Fibroblast of skin of right biceps (primary cell): ENCODE measurements around the gene CCDC57.

Experiments
- DNase-seq: peaks from one replicate; pipeline ENCODE4 v3.0.0-alpha.2; 2013

The CCDC57 gene

DNA sequence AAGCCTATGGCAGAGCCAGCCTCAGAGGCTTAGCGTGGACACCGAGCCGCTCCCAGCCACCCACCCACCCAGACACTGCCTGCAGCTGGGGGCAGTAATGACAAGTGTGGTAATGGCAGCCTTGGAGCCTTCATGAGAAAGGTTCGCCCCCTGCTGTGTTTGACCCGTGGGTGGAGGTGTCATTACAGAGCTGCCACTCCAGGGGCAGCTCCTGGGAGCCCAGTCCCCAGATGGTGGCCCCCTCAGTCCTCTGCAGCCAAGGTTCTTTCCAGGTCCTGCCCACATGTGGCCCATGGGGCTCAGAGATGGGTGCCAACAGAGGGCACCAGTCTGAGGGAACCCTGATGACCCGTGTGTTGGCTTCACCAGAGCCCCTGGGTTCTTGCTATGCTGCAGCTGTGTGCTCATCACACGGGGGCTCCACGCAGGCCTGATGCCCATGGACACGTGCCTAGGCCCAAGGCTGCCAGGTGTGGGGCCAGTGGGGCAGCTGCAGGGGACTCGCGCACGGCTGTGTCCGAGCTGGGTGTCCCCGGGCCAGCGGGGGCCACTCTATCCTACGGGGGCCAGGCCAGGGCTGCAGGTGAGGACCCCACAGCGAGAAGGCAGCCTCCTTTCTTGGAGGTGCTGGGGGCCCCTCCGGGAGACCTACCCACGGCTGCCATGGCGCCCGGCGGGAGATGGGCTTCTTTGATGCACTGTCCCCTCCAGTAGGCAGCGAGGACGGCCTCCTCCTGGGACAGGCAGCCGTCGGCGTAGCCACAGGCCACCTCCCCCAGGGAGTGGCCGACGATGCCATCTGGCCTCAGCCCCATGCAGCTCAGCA lies 122.7 kb downstream of the CCDC57 start:
- DNase-seq = no peak

DNA sequence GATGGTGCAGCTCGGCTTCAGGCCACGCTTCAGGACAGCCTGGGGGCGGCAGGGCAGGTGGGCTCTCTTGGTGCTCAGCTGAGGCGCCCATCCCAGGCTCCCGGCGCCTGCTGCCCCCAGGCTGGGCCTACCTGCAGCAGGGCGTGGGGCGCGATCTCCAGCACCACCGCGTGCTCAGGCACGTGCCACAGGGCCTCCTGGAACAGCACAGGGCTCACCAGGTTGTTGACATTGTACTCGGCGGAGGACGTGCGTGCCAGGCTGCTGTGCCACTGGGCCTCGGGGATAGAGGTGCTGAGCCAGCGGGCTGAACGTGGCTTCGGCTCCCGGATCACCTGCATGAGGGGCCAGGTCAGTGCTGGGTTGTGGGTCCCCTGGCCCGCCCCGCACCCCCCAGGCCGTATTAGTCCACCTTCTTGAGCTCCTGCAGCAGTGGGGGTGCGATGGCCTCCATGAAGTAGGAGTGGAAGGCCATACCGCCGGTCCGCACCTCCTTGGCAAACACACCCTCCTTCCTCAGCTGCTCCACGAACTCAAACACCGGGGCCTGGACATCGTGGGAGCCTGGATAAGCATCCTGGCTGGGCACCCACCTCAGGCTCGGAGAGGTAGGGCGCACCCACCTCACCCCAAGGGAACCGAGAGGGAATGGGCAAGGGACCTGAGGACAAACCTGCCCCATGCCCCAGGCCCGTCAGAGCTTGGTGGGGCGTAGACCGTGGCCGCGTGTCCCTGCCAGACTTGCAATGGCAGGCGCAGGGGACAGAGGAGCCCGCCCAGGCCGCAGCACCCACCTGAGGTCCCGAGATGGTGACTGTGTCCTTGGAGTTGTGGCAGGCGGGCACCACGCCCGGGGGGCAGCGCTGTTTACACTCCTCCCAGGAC lies 123.6 kb downstream of the CCDC57 start:
- no peak for DNase-seq

- DNase-seq = no peak
Observed at GRCh38 chr17:82087961-82088837, 124.4 kb downstream of the CCDC57 start.

- DNase-seq = no peak
Observed at GRCh38 chr17:82086941-82087906, 125.4 kb downstream of the CCDC57 start.

GRCh38 chr17:82085931-82086764 lies 126.5 kb downstream of the CCDC57 start:
- no peak for DNase-seq

DNA sequence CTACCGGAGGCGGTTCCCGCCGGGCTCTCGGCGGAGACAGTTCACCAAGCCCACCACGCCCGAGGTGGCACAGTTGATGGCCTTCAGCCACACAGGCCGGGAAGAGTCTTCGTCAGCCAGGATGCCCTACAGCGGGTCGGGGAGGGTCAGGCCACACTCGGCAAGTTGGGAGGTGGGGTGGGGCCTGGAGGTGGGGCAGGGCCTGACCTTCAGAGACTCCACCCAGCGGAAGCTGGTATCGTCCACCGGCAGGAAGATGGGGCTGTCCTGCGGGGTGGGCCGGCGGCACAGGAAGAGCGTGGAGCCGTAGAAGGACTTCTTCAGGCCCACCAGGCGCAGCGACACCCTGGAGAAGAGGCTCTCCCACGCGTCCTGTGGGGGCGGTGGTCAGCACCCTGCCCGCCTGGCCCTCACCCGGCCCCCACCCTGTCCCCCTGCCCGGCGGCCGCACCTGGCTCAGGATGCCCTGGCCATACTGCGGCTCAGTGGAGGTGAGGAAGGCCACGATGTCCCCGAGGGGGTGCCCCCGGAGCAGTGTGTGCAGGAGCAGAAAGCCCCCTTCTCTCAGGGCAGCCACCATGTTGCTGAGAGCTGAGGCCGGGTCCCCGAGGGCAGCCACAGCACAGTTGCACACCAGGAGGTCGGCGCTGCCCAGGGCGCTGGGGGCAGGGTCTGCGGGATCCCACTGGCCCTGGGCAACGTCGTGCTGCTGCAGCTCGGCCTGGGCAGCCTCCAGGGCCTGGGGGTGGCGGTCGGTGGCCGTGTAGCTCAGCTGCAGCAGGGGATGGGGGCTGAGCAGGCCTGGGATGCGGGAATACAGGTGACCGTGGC lies 127.4 kb downstream of the CCDC57 start:
- no peak for DNase-seq

DNA sequence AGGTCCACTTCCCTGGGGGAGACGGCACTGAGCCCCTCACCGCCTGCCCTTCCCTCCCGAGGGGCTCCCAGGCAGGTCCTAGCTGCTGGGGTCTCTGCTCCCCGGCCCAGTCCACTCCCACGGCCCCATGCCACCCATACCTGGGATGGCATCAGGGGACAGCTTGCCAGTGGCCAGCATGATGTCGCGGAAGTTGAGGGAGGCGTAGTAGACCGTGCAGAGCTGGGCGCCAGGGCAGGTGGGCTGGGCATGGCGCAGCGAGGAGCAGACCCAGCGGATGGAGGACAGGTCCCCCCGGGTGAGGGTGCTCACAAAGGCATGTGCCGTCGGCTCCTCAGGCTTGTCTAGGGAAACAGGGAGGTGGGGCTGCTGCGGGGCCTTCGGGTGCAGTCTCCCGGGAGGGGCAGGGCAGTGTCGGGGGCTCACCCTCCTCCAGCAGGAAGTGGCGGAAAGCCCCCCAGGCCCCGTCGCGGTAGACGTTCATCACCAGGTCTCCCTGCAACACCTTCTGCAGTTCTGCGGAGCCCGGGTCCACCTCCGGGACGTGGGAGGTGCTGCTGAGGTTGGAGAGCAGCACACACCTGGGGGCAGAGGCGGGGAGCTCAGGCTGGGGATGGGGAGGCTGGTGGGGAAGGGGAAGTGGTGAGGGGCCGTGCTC lies 128.1 kb downstream of the CCDC57 start:
- DNase-seq = no peak

GRCh38 chr17:82083533-82084359 lies 128.9 kb downstream of the CCDC57 start:
- no peak for DNase-seq

GRCh38 chr17:82083009-82083408 lies 129.6 kb downstream of the CCDC57 start:
- DNase-seq = no peak

DNA sequence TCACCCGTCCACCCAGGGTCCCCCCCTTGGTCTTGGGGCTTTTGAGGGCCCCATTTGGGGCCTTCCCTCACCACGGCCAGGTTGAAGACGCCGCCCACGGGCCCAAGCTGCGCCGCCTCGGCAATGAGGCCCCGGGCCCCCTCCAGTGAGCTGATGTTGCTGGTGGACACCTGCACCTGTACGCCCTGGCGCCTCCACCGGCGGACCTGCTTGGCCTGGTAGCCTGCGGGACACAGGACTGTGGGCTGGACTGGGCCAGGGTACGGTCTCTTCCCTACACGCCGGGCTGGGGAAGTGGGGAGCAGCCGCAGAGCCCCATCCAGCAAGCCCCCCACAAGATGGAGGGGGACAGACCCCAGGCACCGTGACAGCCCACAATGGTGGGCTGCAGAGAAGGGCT lies 130.2 kb downstream of the CCDC57 start:
- DNase-seq = no peak

DNA sequence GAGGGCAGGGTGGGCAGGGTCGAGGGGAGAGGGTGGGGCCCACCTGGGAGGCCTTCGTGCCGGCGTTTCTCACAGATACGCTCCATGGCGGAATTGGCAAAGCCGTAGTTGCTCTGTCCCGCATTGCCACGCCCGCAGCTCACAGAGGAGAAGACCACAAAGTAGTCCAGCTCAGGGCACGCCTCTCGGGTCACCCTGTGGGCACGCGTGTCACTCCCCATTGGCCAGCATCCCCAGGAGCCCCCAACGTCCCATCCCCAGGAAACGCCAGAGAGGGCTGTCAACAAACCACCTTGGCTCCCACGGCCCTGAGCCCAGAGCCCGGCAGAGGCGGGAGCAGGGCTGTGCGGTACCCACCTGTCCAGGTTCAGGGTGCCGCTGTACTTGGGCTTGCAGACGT lies 130.7 kb downstream of the CCDC57 start:
- DNase-seq = no peak

- no peak for DNase-seq
Observed at GRCh38 chr17:82081546-82081945, 131.1 kb downstream of the CCDC57 start.

DNA sequence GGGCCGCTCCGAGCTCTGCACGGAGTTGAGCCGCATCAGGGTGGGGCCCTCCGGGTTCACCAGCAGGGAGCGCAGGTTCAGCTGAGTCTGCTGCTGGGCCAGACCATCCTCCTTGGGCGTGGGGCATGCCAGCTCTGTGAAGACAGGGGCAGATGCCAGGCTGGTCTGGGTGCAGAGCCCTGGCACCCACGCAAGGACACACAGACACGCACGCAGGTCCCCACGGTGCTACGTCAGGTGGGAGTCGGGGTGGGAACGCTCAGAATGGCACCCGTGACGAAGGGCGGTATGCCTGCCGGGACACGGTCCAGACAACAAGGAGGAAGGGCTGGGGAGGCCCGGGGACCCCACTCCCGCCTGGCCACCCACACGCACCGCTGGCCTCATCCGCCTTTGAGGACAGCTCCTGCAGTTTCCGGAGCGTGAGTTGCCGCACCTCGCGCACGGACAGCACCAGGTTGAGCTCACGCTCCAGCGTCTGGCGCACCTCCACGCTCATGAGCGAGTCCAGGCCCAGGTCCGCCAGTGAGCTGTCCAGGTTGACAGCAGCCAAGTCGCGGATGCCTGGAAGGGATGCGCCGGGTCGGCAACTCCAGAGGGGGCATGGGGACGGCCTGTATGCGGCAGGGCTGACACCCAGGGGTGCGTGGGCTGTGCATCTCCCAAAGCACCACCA lies 131.7 kb downstream of the CCDC57 start:
- DNase-seq = no peak

DNA sequence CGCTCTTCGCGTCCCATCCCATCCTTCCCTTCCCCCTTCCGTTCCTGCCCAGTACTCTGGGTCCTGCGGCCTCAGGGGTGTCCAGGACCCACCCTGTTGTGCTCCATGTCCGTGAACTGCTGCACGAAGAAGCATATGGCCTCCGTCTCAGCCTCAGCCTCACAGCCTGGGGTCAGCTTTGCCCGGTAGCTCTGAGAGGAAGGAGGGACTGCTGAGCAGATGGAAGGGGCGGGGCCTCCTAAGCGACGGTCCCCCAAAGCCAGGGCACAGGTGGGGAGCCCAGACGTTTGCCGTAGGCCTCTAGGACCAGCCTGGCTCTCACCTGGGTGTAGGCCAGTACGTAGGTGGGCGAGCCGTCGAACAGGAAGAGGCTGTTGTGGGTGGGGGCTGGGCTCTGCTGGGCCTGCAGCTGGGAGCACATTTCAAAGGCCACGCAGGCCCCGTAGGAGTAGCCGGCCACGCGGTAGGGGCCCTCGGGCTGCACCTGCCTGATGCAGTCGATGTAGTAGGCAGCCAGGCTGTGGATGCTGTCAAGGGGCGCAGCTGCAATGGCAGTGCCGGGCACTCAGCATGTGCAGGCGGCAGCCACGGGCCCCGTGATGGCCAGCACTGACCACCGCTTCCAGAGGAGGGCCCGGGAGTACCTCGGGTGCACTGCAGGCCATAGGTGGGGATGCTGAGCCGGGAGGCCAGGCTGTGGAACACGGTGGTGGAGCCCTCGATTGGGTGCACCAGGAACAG lies 132.4 kb downstream of the CCDC57 start:
- DNase-seq = no peak

GRCh38 chr17:82079001-82079677 lies 133.5 kb downstream of the CCDC57 start:
- no peak for DNase-seq

- no peak for DNase-seq
Observed at GRCh38 chr17:82078433-82078832, 134.2 kb downstream of the CCDC57 start.
